ENCODE measurements around the gene PMVK. TPM values are rescaled to one million over a fixed set of nuclear protein-coding genes. Genes with fewer than 3 reads are reported as not detected.

The PMVK gene
- total RNA-seq, 1 experiment from 2014 or later: 26.3 TPM

DNA sequence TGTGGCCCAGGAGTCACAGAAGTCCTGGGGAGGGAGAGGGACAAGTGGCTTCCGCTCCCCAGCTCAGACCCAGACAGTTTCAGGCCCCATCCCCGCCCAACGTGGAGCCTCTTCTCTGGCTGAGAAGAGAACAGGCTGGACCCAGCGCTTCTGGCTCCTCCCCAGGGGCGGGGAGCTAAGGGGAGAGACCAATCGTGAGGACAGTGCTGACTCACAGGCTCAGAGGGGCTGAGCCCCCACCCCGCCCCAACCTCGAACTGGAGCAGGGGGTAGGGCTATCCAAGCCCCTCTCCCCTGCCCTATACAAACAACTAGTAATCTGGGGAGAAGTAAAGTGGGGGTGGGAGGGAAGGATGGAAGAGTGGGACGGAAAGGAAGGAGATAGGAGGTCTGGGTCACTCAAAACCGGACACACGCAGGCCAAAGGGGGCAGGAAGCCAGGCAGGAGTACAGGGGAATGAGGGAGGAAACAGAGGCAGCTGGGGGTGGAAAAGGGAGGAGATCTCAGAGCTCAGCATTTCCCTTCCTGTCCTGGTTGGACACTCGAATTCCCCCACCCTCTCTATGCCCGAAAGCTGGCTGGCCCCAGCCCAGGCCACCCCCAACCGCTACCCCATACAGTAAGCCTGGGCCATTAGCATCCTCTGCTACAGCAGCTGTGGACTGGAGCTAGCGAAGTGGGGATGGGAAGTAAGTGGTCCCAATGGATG lies 34.3 kb upstream of the PMVK start, which contains the start of gene SHC1:
TSS of gene SHC1 (minus strand) at position 117 of the 710 bp plus-strand sequence. CDS start 221 bp downstream, outside the sequence.
- peaks cover 18% of the 10 kb centered on the region; the same call in 1 of the 2 replicates for H3K79me2 ChIP-seq (ENCODE audit: insufficient read depth, low read length)
- no peaks in the 10 kb centered on the region for H3K9me3 ChIP-seq (ENCODE audit: control insufficient read depth, low read depth, low read length)
- peak within 1 kb of the TSS; percentile 74 for H2BK5ac ChIP-seq (ENCODE audit: insufficient read length, low read length)
- H2BK12ac ChIP-seq (ENCODE audit: insufficient read length, low read depth, low read length): peak within 1 kb of the TSS; percentile 46
- no peak within 1 kb of the TSS for H2BK20ac ChIP-seq (ENCODE audit: low read depth, low read length, poor library complexity, severe bottlenecking)
- Mint-ChIP-seq H3K4me1 (peaks cover 40 to 43% of the 10 kb centered on the region in 2 experiments), H3K9me3 (no peaks in the 10 kb centered on the region), H3K27me3 (ENCODE audit: low read depth) (no peaks in the 10 kb centered on the region), H3K36me3 (ENCODE audit: insufficient read depth in 1 of 3, low read depth in 3 of 3) (peaks cover 23 to 37% (median 28%) of the 10 kb centered on the region in 3 experiments), H3K27ac (peak within 1 kb of the TSS; percentile 33 to 95 (median 50); a peak in 6 of 7 replicates), H3K4me3 (peak within 1 kb of the TSS in 1 of 2 experiments; percentile 96; a peak in 4 of 5 replicates)
- peaks cover 2% of the 10 kb centered on the region for H4K20me1 ChIP-seq (ENCODE audit: control insufficient read depth, insufficient read depth, insufficient read length)
- H3K4ac ChIP-seq (ENCODE audit: low read depth, low read length): no peak within 1 kb of the TSS
- peak within 1 kb of the TSS; percentile 73 for H3K18ac ChIP-seq (ENCODE audit: insufficient read length, low read depth, low read length)
- no peak within 1 kb of the TSS for H2BK120ac ChIP-seq (ENCODE audit: low read depth, low read length, poor library complexity, severe bottlenecking)
- H3K23ac ChIP-seq (ENCODE audit: insufficient read length, low read depth, low read length): no peak within 1 kb of the TSS
- peak within 1 kb of the TSS; percentile 71 for H3K9ac ChIP-seq (ENCODE audit: extremely low read depth, insufficient read length, low read length)
- H4K91ac ChIP-seq (ENCODE audit: insufficient read length, low read depth, low read length): peak within 1 kb of the TSS; percentile 10
- H3K4me1 ChIP-seq (ENCODE audit: insufficient read depth, low read length): peaks cover 4% of the 10 kb centered on the region; the same call in 1 of the 2 replicates
- H3K79me1 ChIP-seq (ENCODE audit: insufficient read depth, low read depth, low read length, poor library complexity, severe bottlenecking): peaks cover 7% of the 10 kb centered on the region
- peak within 1 kb of the TSS; percentile 38 for H2AK5ac ChIP-seq (ENCODE audit: insufficient read length, low read length)
- no peak within 1 kb of the TSS for H4K8ac ChIP-seq (replicated peaks; ENCODE audit: insufficient read length, low read depth, low read length)
- WGBS (ENCODE audit: extremely low coverage, insufficient read length, low lambda C conversion rate): no CpG with 5 or more reads among the region's 15 CpGs
- H3K27me3 ChIP-seq (ENCODE audit: insufficient read depth, low read length): no peaks in the 10 kb centered on the region
- no peak within 1 kb of the TSS for H3K56ac ChIP-seq (ENCODE audit: insufficient read length, low read depth, low read length)
- peaks cover 38% of the 10 kb centered on the region for H3K23me2 ChIP-seq (ENCODE audit: insufficient read length, low read depth, low read length, poor library complexity, severe bottlenecking)
- DNase-seq: peak; percentile 95
- peak within 1 kb of the TSS; percentile 26 for H4K5ac ChIP-seq (ENCODE audit: insufficient read length, low read depth, low read length)
- peak within 1 kb of the TSS; percentile 54 for H3K14ac ChIP-seq (ENCODE audit: insufficient read depth, low read length)
- peak within 1 kb of the TSS; percentile 77 for H3K4me2 ChIP-seq (ENCODE audit: insufficient read depth, insufficient read length, low read length)
- no peak within 1 kb of the TSS for H2BK15ac ChIP-seq (ENCODE audit: low read depth, low read length)
- H3K27ac ChIP-seq (ENCODE audit: insufficient read length, low read depth, low read length): peak within 1 kb of the TSS; percentile 97
- no peak within 1 kb of the TSS for H3T11ph ChIP-seq (ENCODE audit: low read length)
- H2AFZ ChIP-seq (ENCODE audit: low read length): no peak within 1 kb of the TSS
- TF ChIP-seq, protein P1, sequence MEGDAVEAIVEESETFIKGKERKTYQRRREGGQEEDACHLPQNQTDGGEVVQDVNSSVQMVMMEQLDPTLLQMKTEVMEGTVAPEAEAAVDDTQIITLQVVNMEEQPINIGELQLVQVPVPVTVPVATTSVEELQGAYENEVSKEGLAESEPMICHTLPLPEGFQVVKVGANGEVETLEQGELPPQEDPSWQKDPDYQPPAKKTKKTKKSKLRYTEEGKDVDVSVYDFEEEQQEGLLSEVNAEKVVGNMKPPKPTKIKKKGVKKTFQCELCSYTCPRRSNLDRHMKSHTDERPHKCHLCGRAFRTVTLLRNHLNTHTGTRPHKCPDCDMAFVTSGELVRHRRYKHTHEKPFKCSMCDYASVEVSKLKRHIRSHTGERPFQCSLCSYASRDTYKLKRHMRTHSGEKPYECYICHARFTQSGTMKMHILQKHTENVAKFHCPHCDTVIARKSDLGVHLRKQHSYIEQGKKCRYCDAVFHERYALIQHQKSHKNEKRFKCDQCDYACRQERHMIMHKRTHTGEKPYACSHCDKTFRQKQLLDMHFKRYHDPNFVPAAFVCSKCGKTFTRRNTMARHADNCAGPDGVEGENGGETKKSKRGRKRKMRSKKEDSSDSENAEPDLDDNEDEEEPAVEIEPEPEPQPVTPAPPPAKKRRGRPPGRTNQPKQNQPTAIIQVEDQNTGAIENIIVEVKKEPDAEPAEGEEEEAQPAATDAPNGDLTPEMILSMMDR (conservative IDR thresholded peaks at IDR 0.05): no peak

Measured in H9 (cell line).